Heart left ventricle (tissue), 16 donors: ENCODE results near the gene DVL1. TPM values are rescaled to one million over a fixed set of nuclear protein-coding genes. Genes with fewer than 3 reads are reported as not detected.

Experiments
- ATAC-seq, 4 donors: fragments of 200-7000 bp; cut with Tn5 transposase; one replicate each; pipeline ENCODE4 v1.9.1; 2020 to 2022; ENCODE audit warnings: moderate library complexity in 4 of 4, mild to moderate bottlenecking in 3 of 4, moderate number of reproducible peaks in 1 of 4
- DNase-seq, 5 donors: peaks; one replicate each; pipeline ENCODE4 v3.0.0-alpha.2; 2020
- H3K27ac ChIP-seq, 12 donors: fragments of 200-600 bp; sonication (generic) in 4 of 12; one replicate each; pipeline versions ENCODE4 v1.5.0 to v1.8.0; 2016 to 2022; ENCODE audit warnings: mild to moderate bottlenecking in 2 of 12
- H3K27me3 ChIP-seq, 9 donors: fragments of 200-600 bp; sonication (generic) in 2 of 9; one replicate each; pipeline versions ENCODE4 v1.5.1 to v1.8.0; 2016 to 2022; ENCODE audit warnings: mild to moderate bottlenecking in 3 of 9
- H3K36me3 ChIP-seq, 9 donors: fragments of 200-600 bp; sonication (generic) in 2 of 9; one replicate each; pipeline versions ENCODE4 v1.5.0 to v1.8.0; 2018 to 2022; ENCODE audit warnings: mild to moderate bottlenecking in 2 of 9
- H3K4me1 ChIP-seq, 12 donors: fragments of 200-600 bp; sonication (generic) in 4 of 12; one replicate each; pipeline versions ENCODE4 v1.5.0 to v1.8.0; 2016 to 2022; ENCODE audit warnings: mild to moderate bottlenecking in 3 of 12
- H3K4me3 ChIP-seq, 12 donors: fragments of 200-600 bp; sonication (generic) in 4 of 12; one replicate each; pipeline versions ENCODE4 v1.5.0 to v1.8.0; 2017 to 2022; ENCODE audit warnings: mild to moderate bottlenecking in 9 of 12, moderate library complexity in 4 of 12
- H3K9me3 ChIP-seq, 12 donors: fragments of 200-600 bp; sonication (generic) in 4 of 12; one replicate each; pipeline versions ENCODE4 v1.5.0 to v1.8.0; 2016 to 2022; ENCODE audit warnings: mild to moderate bottlenecking in 1 of 12
- CTCF ChIP-seq, 12 donors: fragments of 200-600 bp; sonication (generic) in 4 of 12; IDR thresholded peaks; one replicate each; pipeline versions ENCODE4 v1.5.0 to v1.8.0; 2018 to 2022; ENCODE audit warnings: antibody characterized with exemption in 12 of 12, mild to moderate bottlenecking in 5 of 12
- POLR2A ChIP-seq, 2 donors: fragments of 450-650 bp; IDR thresholded peaks; one replicate each; pipeline ENCODE4 v1.6.1; 2017; ENCODE audit warnings: antibody characterized with exemption in 2 of 2, mild to moderate bottlenecking in 2 of 2, moderate library complexity in 2 of 2
- WGBS, 4 donors: extraction: QIAGEN DNeasy Blood & Tissue Kit in 2 of 4; methylation state at CpG; one replicate each; pipeline versions ENCODE4 v1.1.5 to v1.1.7; 2013 to 2018; 5-methylcytosine and 5-hydroxymethylcytosine counted together
- intact Hi-C, 10 donors: fragments of 100-400 bp; cut with DNase I; formaldehyde crosslinking; loops; one replicate each; pipeline versions ENCODE4 v1.11.1 to v1.14.2; 2022
- polyA plus RNA-seq, 2 donors: library from polyadenylated mRNA; stranded (reverse); fragments of 200-250 nt; gene quantifications; one replicate each; pipeline ENCODE4 v1.2.3, GENCODE V29; 2013
- total RNA-seq, 9 donors: library from RNA; depleted of rRNA in 2 of 9; stranded (reverse); fragments of >200 nt in 2 of 9; fragmentation: NEBNext Ultra II Directional in 3 of 9; extraction: Animal tissue kit (Norgen Biotek cat#: 25700) in 3 of 9; gene quantifications; one replicate each; pipeline versions ENCODE4 v1.1.0 to v1.2.4, GENCODE V29; 2016 to 2023
- donor health status: ischemic (EF 13 %, LVEDD 7.1; RV severe dilation, severe dysfunction).
- donor health status: healthy with polysubstance abuse.
- donor health status: DM: no; HTN: yes; CAD: no.
- donor health status: DM: no; HTN: no; CAD: no.
- donor health status: ischemic (EF 25% LVEDD 6.9; RV normal size, moderate dysfunction).
- donor health status: ischemic (EF 25% LVEDD 5.7; RV mildly dilated, moderate dysfunction).
- donor health status: healthy.
- donor health status: DM: yes; HTN: yes; CAD: no.
- donor health status: ischemic (EF 35%, LVEDD 5.7; RV mildly dilated, moderate dysfunction).
- donor health status: nonischemic (EF 11% LVEDD 7.7; RV severe dilation, severe dysfunction).
- donor health status: DM: yes; HTN: yes; CAD: no.
- donor health status: PGD.
- donor health status: ischemic (EF 29% LVEDD 5.4; RV normal size, mild dysfunction).
- donor health status: nonischemic (EF 23%, LVEDD 6.1; RV moderate dilation, normal function).

DVL1 gene
- total and polyA plus RNA-seq, 11 donors = 75.3 to 177 (median 87.1) TPM

DNA sequence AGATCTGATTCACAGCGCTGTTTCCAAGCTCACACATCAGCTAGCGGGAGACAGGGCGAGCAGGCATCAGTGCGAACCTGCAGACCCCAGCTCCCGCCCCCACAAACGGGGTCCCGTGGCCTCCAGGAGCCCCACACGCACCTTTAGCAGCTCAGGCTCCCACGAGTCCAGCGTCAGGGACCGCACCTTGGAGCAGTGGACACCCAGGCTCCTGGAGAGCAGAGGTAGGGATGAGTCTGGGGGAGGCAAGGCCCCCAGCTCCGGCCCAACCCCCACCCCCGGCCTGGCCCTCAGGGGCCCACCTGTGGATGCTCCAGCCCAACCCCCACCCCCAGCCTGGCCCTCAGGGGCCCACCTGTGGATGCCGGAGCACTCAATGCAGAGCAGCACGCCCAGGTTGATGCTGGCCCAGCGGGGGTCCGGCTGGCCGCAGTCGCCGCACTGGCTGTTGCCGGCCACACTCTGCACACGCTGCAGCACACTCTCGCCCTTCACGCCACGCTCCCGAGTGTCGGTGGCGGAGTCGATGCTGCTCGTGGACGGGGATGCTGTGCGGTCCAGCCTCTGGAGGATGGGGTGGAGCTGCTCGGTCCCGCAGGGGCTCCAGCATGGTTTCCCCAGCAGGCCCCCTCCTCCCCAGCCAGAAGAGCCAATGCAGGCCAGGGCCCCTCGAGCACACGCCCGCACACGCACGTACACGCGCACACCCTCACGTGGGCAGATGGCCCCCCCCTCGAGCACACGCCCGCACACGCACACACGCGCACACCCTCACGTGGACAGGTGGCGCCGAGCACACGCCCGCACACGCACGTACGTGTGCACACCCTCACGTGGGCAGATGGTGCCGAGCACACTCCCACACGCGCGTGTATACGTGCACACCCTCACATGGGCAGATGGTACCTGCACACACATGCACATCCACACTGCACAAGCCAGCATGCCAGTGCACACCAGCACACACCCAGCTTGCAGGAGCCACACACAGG, 52.9 kb downstream of the DVL1 start:
- peaks cover 0 to 7% (median 4%) of the 10 kb centered on the region in 12 donors for H3K4me1 ChIP-seq
- intact Hi-C loops = loop anchor here in 2 of 10 donors (10.0 kb wide), 2 partner anchors 262 to 312 kb away; partner anchors contain the start of gene PERM1 (in 1 of the 2)
- 91 to 96% (median 94%) methylated on average over 31 to 62 of the region's 62 CpGs for WGBS, 4 donors
- H3K4me3 ChIP-seq = no peak overlapping the region
- H3K36me3 ChIP-seq = peaks cover 0 to 60% (median 12%) of the 10 kb centered on the region in 9 donors
- H3K27ac ChIP-seq = no peak overlapping the region
- no peaks in the 10 kb centered on the region for H3K27me3 ChIP-seq
- no peak for TF ChIP-seq CTCF (IDR thresholded peaks at IDR 0.05)
- TF ChIP-seq POLR2A (IDR thresholded peaks at IDR 0.05) = no peak
- no peaks in the 10 kb centered on the region for H3K9me3 ChIP-seq
- DNase-seq (no peak), ATAC-seq (no peak)

DNA sequence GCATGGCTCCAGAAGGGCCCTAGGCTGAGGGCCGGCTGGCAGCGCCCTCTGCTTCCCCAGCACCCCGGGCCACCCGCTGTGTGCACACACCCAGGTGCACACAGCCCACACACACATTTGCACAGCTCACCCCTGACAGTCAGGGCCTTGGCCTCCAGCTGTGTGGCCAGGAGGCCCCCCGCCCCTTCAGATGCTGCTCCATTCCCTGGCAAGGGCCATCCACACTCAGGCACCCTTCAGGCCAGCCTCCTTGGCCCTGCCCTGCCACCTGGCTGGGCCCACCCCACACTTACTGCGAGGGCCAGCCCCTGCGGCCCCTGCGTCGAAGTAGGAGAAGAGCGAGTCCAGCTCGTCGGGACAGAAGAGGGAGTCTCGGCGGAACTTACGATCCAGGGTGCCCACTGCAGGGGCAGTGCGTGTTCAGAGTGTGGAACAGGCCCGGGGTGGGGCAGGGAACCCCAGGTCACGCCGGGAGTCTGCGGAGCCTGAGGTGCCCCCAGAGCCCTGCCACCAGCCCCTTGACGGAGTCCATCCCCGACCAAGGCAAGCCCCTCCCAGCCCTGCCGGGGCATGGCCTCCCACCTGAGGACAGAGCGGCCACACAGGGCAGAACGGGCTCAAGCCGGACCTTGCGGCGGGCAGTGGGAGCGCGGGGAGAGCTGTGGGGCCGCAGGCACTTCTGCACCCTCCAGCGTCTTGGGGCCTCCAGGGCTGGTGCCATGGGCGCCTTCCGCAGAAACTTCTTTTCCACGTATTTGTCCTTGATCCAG, 53.9 kb downstream of the DVL1 start:
- ATAC-seq = no peak
- H3K27ac ChIP-seq = no peak overlapping the region
- H3K9me3 ChIP-seq = no peaks in the 10 kb centered on the region
- peaks cover 0 to 15% (median 7%) of the 10 kb centered on the region in 12 donors for H3K4me1 ChIP-seq
- 92 to 97% (median 95%) methylated on average over 18 to 35 of the region's 35 CpGs for WGBS, 4 donors
- H3K36me3 ChIP-seq = peaks cover 0 to 57% (median 12%) of the 10 kb centered on the region in 9 donors
- H3K27me3 ChIP-seq = no peaks in the 10 kb centered on the region
- DNase-seq = no peak
- no peak overlapping the region for H3K4me3 ChIP-seq
- intact Hi-C loops = loop anchor here in 2 of 10 donors (10.0 kb wide), 2 partner anchors 261 to 311 kb away; partner anchors contain the start of gene PERM1 (in 1 of the 2)
- TF ChIP-seq CTCF (IDR thresholded peaks at IDR 0.05) = no peak
- no peak for TF ChIP-seq POLR2A (IDR thresholded peaks at IDR 0.05)

DNA sequence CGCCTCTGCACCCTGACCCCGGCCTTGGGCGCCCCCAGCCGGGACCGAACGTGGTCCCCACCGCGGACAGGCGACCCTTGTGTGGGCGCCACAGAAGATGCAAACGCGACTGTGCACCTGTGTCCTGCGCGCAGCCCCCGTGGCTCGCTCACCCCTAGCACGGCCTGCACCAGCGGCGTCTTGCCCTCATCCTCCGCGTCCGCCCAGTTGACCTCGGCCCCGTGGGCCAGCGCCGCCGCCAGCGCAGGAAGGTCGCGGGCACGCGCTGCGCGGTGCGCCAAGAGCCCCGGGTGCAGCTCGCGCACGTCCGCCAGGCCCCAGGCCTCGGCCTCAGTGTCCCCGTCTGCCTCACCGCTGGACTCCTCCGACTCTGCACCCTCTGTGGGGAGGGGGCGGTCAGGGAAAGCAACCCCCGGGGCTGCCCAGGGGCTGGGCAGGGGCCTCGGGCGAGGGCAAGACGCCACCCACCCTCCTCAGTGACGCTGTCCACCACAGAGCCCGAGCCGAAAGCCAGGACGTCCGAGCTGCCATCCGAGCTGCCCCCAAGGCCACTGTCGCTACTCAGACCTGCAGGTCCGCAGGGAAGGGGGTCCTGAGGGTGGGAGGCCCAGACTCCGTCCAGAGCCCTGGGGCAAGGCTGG, 54.8 kb downstream of the DVL1 start:
- DNase-seq (peak in 1 of 5 donors; percentile 33), ATAC-seq (no peak)
- no peaks in the 10 kb centered on the region for H3K9me3 ChIP-seq
- peaks cover 0 to 47% (median 12%) of the 10 kb centered on the region in 9 donors for H3K36me3 ChIP-seq
- intact Hi-C loops = loop anchor here in 6 of 10 donors (5.0 to 10.0 kb wide), 4 partner anchors 172 to 310 kb away; partner anchors contain the start of gene PERM1 (in 1 of the 6)
- peaks cover 0 to 15% (median 7%) of the 10 kb centered on the region in 12 donors for H3K4me1 ChIP-seq
- 88 to 94% (median 90%) methylated on average over 49 to 58 of the region's 58 CpGs for WGBS, 4 donors
- no peak overlapping the region for H3K4me3 ChIP-seq
- H3K27ac ChIP-seq = no peak overlapping the region
- no peaks in the 10 kb centered on the region for H3K27me3 ChIP-seq
- TF ChIP-seq POLR2A (IDR thresholded peaks at IDR 0.05) (no peak), CTCF (IDR thresholded peaks at IDR 0.05) (no peak)
